ENCODE data around the gene MORN3. TPM values are rescaled to one million over a fixed set of nuclear protein-coding genes. Genes with fewer than 3 reads are reported as not detected.
"Not testable (repeated sequence)": the region's sequence is repeated elsewhere in the genome, so short reads cannot be mapped to it uniquely, and the experiment has no call there.

The MORN3 gene
- total RNA-seq, 1 donor from 2014 or later = 0.80 TPM

DNA sequence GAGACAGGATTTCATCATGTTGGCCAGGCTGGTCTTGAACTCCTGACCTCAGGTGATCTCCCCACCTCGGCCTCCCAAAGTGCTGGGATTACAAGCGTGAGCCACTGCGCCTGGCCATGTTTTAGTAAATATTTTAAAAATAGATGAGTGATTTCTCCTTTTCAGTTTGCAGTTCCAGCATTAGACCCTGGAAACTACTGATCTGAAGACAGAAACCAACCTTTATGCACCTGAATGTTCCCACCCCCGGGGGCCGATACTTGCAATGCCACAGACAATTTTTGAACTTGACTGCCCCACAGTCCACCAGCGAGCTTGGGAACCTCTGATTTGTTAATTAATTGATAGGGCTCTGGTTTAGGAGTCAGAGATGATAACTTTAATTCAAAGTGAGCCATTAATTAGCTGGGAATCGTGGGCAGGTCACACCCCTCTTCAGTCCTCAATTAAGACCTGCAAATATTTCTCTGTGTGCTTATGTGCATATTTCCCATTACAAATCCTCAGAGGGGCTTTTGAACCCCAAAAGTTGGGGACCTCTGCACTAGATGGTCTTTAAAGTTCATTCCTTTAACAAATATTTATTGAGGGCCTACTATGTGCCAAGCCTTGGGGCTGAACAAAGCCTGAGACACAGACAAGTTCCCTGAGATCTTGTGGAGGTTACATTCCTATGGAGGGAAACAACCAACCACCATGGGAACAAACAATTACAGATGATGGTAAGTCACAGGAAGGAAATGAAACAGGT lies 39.0 kb upstream of the MORN3 start:
- no peak for DNase-seq (ENCODE audit: extremely low spot score, unreplicated experiment)
- Mint-ChIP-seq H3K27me3 (no peaks in the 10 kb centered on the region), H3K4me1 (ENCODE audit: unreplicated experiment) (peaks cover 13% of the 10 kb centered on the region), H3K36me3 (no peaks in the 10 kb centered on the region), H3K9me3 (no peaks in the 10 kb centered on the region), H3K27ac (no peak overlapping the region), H3K4me3 (no peak overlapping the region)
- TF ChIP-seq, protein P1, sequence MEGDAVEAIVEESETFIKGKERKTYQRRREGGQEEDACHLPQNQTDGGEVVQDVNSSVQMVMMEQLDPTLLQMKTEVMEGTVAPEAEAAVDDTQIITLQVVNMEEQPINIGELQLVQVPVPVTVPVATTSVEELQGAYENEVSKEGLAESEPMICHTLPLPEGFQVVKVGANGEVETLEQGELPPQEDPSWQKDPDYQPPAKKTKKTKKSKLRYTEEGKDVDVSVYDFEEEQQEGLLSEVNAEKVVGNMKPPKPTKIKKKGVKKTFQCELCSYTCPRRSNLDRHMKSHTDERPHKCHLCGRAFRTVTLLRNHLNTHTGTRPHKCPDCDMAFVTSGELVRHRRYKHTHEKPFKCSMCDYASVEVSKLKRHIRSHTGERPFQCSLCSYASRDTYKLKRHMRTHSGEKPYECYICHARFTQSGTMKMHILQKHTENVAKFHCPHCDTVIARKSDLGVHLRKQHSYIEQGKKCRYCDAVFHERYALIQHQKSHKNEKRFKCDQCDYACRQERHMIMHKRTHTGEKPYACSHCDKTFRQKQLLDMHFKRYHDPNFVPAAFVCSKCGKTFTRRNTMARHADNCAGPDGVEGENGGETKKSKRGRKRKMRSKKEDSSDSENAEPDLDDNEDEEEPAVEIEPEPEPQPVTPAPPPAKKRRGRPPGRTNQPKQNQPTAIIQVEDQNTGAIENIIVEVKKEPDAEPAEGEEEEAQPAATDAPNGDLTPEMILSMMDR (conservative IDR thresholded peaks at IDR 0.05) = no peak

DNA sequence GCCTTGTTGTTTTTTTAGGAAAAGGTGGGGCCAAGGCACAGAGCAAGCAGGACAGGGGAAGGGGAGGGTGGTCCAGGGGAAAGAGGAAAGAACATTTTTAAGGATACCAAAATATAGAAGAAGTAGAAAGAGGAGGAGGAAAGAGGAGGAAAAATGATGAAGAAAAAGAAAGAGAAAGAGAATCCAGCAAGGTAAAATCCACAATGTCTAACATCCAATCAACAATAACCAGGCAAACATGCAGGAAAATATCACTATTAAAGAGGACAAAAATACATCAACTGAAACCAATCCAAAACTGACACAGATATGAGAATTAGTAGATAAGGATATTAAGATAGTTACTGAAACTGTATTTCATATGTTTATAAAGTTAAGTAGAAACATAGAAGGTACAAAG lies 36.1 kb upstream of the MORN3 start:
- Mint-ChIP-seq H3K9me3 (no peaks in the 10 kb centered on the region), H3K4me1 (ENCODE audit: unreplicated experiment) (peaks cover 5% of the 10 kb centered on the region), H3K4me3 (no peak overlapping the region), H3K27me3 (peaks cover 5% of the 10 kb centered on the region), H3K36me3 (no peaks in the 10 kb centered on the region), H3K27ac (no peak overlapping the region)
- TF ChIP-seq, protein P1 (conservative IDR thresholded peaks at IDR 0.05) = no peak
- DNase-seq (ENCODE audit: extremely low spot score, unreplicated experiment) = no peak

DNA sequence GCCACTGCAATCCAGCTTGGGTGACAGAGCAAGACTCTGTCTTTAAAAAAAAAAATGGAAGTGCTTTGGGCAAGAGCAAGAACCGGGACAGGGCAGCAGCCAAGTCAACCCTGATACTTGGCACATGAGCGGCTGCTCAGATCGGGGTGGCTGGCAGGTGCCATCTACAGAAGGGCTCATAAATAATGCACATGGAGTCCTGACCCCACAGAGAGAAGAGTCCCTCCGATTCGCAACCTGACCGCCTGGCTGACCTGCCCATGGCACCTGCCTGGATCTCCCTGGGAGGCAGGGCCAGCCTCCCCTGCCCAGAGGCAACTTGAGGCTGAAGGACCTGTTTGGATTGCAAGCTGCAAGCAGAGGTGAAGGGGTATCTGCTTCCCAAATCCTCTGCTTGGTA lies 33.5 kb upstream of the MORN3 start:
- no peak for DNase-seq (ENCODE audit: extremely low spot score, unreplicated experiment)
- Mint-ChIP-seq H3K27me3 (peaks cover 5% of the 10 kb centered on the region), H3K27ac (no peak overlapping the region), H3K9me3 (no peaks in the 10 kb centered on the region), H3K4me1 (ENCODE audit: unreplicated experiment) (no peaks in the 10 kb centered on the region), H3K4me3 (no peak overlapping the region), H3K36me3 (no peaks in the 10 kb centered on the region)
- TF ChIP-seq, protein P1 (conservative IDR thresholded peaks at IDR 0.05) = no peak

DNA sequence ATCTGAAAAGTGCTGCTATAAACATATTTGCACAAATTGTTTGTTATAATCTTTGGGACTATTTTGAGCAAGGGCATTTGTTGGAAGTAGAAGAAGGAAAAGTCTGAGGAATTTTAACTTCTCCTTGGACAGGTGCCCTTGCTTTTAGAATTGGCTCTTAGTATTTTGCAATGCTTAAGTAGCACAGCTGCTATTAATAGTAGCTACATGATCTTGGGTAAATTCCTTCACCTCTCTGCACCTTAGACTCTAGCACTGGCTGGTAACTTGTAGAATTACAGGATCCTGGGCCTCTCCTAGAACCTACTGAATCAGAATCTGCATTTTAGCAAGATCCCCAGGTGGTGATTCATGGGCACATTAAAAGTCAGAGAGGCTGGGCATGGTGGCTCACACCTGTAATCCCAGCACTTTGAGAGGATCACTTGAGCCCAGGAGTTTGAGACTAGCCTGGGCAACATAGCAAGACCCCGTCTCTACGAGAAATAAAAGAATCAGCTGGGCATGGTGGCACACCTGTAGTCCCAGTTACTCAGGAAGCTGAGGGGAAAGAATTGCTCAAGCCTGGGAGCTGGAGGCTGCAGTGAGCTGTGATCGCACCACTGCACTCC lies 32.3 kb upstream of the MORN3 start:
- no peaks in the 10 kb centered on the region for H3K9me3 Mint-ChIP-seq
- no peak overlapping the region for H3K27ac Mint-ChIP-seq
- H3K27me3 Mint-ChIP-seq = peaks cover 5% of the 10 kb centered on the region
- DNase-seq (ENCODE audit: extremely low spot score, unreplicated experiment) = no peak
- H3K4me3 Mint-ChIP-seq = no peak overlapping the region
- no peaks in the 10 kb centered on the region for H3K4me1 Mint-ChIP-seq (ENCODE audit: unreplicated experiment)
- H3K36me3 Mint-ChIP-seq = no peaks in the 10 kb centered on the region
- TF ChIP-seq, protein P1 (conservative IDR thresholded peaks at IDR 0.05) = no peak

DNA sequence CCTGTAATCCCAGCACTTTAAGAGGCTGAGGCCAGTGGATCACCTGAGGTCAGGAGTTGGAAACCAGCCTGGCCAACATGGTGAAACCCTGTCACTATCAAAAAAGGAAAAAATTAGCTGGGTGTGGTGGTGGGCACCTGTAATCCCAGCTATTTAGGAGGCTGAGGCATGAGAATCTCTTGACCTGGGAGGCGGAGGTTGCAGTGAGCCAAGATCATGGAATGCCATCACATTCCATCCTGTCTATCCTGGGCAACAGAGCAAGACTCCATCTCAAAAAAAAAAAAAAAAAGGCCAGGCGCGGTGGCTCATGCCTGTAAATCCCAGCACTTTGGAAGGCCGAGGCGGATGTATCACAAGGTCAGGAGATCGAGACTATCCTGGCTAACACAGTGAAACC lies 28.4 kb upstream of the MORN3 start:
- not testable (repeated sequence) for DNase-seq (ENCODE audit: extremely low spot score, unreplicated experiment); H3K27ac Mint-ChIP-seq; H3K36me3 Mint-ChIP-seq; H3K9me3 Mint-ChIP-seq; H3K4me1 Mint-ChIP-seq (ENCODE audit: unreplicated experiment); H3K4me3 Mint-ChIP-seq; H3K27me3 Mint-ChIP-seq

DNA sequence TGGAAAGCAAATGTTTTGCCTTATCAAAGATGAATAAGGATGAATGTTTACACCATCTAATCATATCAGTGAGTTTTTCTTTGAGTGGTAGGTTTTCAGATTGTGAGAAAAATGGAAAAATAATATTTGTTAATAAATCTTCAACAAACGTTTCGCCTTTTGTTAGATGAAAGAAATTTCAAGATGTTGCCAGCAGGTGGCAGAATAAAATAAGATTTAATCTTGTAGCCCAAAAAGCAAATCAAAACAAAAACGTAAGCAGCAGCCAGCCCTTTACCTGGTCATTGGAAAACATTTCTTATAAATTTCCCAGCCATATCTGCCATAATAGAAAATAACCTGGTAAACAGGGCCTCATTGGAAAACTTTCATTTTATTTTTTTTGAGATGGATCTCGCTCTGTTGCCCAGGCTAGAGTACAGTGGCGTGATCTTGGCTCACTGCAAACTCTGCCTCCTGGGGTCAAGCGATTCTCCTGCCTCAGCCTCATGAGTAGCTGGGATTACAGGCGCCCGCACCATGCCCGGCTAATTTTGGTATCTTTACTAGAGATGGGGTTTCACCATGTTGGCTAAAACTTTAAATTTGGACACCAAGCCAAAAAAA lies 27.7 kb upstream of the MORN3 start:
- Mint-ChIP-seq H3K4me1 (ENCODE audit: unreplicated experiment) (no peaks in the 10 kb centered on the region), H3K9me3 (no peaks in the 10 kb centered on the region)

More for the DNA sequence above, 27.7 kb upstream of the MORN3 start:
- DNase-seq (ENCODE audit: extremely low spot score, unreplicated experiment) = no peak
- Mint-ChIP-seq H3K4me3 (no peak overlapping the region), H3K36me3 (no peaks in the 10 kb centered on the region), H3K27me3 (peaks cover 5% of the 10 kb centered on the region), H3K27ac (no peak overlapping the region)
- TF ChIP-seq, protein P1 (conservative IDR thresholded peaks at IDR 0.05) = peak; percentile 86
